Measurements from ENCODE around the gene TRMT10C. TPM values are rescaled to one million over a fixed set of nuclear protein-coding genes. Genes with fewer than 3 reads are reported as not detected.
"Not testable (repeated sequence)": the region's sequence is repeated elsewhere in the genome, so short reads cannot be mapped to it uniquely, and the experiment has no call there.

Gene TRMT10C
- total RNA-seq, 2 donors from 2014 or later: 29.7 to 43.5 TPM

GRCh38 chr3:101532783-101533602 lies 28.7 kb upstream of the TRMT10C start:
- H3K4me3 Mint-ChIP-seq: no peak overlapping the region
- no peak for ATAC-seq
- peaks cover 4 to 11% of the 10 kb centered on the region in 2 donors for H3K27me3 Mint-ChIP-seq
- H3K9me3 Mint-ChIP-seq: no peaks in the 10 kb centered on the region
- H3K27ac Mint-ChIP-seq: no peak overlapping the region
- DNase-seq (ENCODE audit: low spot score): no peak
- peaks cover 6 to 21% of the 10 kb centered on the region in 2 donors for H3K4me1 Mint-ChIP-seq (ENCODE audit: low read depth in 2 of 2)
- no peaks in the 10 kb centered on the region for H3K36me3 Mint-ChIP-seq

DNA sequence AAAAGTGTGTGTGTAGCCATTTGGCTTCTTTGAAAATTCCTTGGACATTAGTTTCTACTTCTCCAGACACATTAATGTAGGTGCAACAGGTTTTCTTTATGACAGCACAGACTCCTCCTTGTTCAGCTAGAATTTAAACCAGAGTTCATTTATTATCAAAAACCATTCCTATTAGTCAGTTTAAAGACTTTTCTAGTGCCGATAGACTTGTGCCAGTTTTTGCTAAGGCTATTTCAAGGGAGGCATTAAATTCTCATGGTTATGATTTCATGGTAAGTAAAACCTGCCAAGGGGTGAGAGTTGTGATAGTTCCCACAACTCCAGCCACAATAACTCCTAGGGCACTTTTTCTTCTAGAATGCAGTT lies 28.1 kb upstream of the TRMT10C start:
- peaks cover 8 to 16% of the 10 kb centered on the region in 2 donors for H3K27me3 Mint-ChIP-seq
- no peak overlapping the region for H3K4me3 Mint-ChIP-seq
- H3K36me3 Mint-ChIP-seq: no peaks in the 10 kb centered on the region
- DNase-seq (ENCODE audit: low spot score): no peak
- H3K4me1 Mint-ChIP-seq (ENCODE audit: low read depth in 2 of 2): peaks cover 6 to 21% of the 10 kb centered on the region in 2 donors
- ATAC-seq: no peak
- no peaks in the 10 kb centered on the region for H3K9me3 Mint-ChIP-seq
- H3K27ac Mint-ChIP-seq: no peak overlapping the region

DNA sequence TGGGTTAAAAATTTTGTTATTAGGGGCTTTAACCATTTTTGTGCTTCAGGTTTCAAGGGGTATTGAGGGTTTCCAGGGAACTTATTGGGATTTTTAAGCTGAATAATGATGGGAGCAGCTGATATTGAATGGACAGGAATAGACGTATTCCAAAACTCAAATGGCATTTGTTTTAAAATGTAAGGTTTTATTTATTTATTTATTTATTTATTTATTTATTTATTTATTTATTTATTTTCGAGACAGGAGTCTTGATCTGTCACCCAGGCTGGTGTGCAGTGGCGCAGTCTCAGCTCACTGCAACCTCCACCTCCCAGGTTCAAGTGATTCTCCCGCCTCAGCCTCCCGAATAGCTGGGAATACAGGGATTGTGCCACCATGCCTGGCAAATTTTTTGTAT lies 26.4 kb upstream of the TRMT10C start:
- H3K27me3 Mint-ChIP-seq: peaks cover 16 to 25% of the 10 kb centered on the region in 2 donors
- no peak for DNase-seq (ENCODE audit: low spot score)
- H3K9me3 Mint-ChIP-seq: no peaks in the 10 kb centered on the region
- H3K4me3 Mint-ChIP-seq: no peak overlapping the region
- no peak for ATAC-seq
- no peak overlapping the region for H3K27ac Mint-ChIP-seq
- peaks cover 6 to 21% of the 10 kb centered on the region in 2 donors for H3K4me1 Mint-ChIP-seq (ENCODE audit: low read depth in 2 of 2)
- H3K36me3 Mint-ChIP-seq: no peaks in the 10 kb centered on the region

DNA sequence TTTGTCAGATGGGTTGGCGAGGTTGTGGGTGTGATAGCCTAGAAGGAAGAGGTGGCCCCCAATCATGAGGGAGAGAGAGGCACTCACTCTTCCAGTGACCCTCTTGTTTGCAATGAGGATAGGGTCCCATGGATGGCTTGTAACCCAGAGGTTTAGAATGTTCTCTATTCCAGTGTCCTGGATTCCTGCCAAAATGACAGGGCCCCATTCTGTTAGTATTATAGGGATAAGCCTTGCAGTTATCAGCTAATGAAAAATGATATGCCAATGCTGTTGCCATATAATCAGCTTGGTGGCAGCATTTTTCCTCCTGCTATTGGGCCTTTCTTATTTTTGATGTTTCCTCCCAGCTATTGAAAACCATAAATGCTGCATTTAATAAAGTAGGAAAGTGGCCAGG lies 25.4 kb upstream of the TRMT10C start:
- no peaks in the 10 kb centered on the region for H3K9me3 Mint-ChIP-seq
- ATAC-seq (no peak), DNase-seq (ENCODE audit: low spot score) (no peak)
- H3K27ac Mint-ChIP-seq: no peak overlapping the region
- H3K27me3 Mint-ChIP-seq: peaks cover 16 to 25% of the 10 kb centered on the region in 2 donors
- H3K4me1 Mint-ChIP-seq (ENCODE audit: low read depth in 2 of 2): peaks cover 4 to 12% of the 10 kb centered on the region in 2 donors
- no peak overlapping the region for H3K4me3 Mint-ChIP-seq
- H3K36me3 Mint-ChIP-seq: no peaks in the 10 kb centered on the region

GRCh38 chr3:101536955-101537354 lies 24.7 kb upstream of the TRMT10C start:
- DNase-seq (ENCODE audit: low spot score); ATAC-seq; H3K4me3 Mint-ChIP-seq; H3K9me3 Mint-ChIP-seq; H3K4me1 Mint-ChIP-seq (ENCODE audit: low read depth in 2 of 2); H3K36me3 Mint-ChIP-seq; H3K27ac Mint-ChIP-seq: not testable (repeated sequence)
- peaks cover 16 to 25% of the 10 kb centered on the region in 2 donors for H3K27me3 Mint-ChIP-seq

GRCh38 chr3:101542957-101543356 lies 18.7 kb upstream of the TRMT10C start:
- H3K9me3 Mint-ChIP-seq: no peaks in the 10 kb centered on the region
- peaks cover 12 to 14% of the 10 kb centered on the region in 2 donors for H3K27me3 Mint-ChIP-seq
- DNase-seq (ENCODE audit: low spot score) (no peak), ATAC-seq (peak; percentile 45 to 80)
- H3K36me3 Mint-ChIP-seq: no peaks in the 10 kb centered on the region
- peak overlapping the region; percentile 63 to 70 for H3K27ac Mint-ChIP-seq
- H3K4me3 Mint-ChIP-seq: peak overlapping the region; percentile 43
- H3K4me1 Mint-ChIP-seq (ENCODE audit: low read depth in 2 of 2): peaks cover 10 to 13% of the 10 kb centered on the region in 2 donors

GRCh38 chr3:101544161-101544850 lies 17.4 kb upstream of the TRMT10C start:
- ATAC-seq (no peak), DNase-seq (ENCODE audit: low spot score) (no peak)
- H3K4me1 Mint-ChIP-seq (ENCODE audit: low read depth in 2 of 2): peaks cover 10 to 13% of the 10 kb centered on the region in 2 donors
- H3K36me3 Mint-ChIP-seq: no peaks in the 10 kb centered on the region
- H3K27me3 Mint-ChIP-seq: peaks cover 7% of the 10 kb centered on the region in 2 donors
- H3K9me3 Mint-ChIP-seq: no peaks in the 10 kb centered on the region
- no peak overlapping the region for H3K4me3 Mint-ChIP-seq
- H3K27ac Mint-ChIP-seq: peak overlapping the region; percentile 19 to 38

- DNase-seq (ENCODE audit: low spot score): no peak
- no peak for ATAC-seq
- Mint-ChIP-seq H3K4me1 (ENCODE audit: low read depth in 2 of 2) (peaks cover 6 to 7% of the 10 kb centered on the region in 2 donors), H3K27ac (no peak overlapping the region), H3K36me3 (no peaks in the 10 kb centered on the region), H3K9me3 (no peaks in the 10 kb centered on the region), H3K4me3 (no peak overlapping the region), H3K27me3 (peaks cover 5% of the 10 kb centered on the region in 2 donors)
Observed at GRCh38 chr3:101548527-101549105, 13.1 kb upstream of the TRMT10C start.

DNA sequence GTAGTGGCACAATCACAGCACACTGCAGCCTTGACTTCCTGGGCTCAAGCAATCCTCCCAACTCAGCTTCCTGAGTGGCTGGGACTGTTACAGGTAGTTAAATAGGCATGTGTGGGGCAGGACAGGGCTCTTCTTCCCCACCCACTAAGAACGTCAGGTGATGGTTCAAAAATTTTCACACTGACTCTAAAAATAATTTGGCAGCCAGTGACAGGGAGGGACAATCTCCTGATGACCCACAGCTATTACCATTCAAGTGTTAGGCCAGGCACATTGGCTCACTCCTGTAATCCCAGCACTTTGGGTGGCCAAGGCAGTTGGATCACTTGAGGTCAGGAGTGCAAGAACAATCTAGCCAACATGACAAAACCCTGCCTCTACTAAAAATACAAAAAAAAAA lies 12.2 kb upstream of the TRMT10C start:
- Mint-ChIP-seq H3K9me3 (no peaks in the 10 kb centered on the region), H3K4me1 (ENCODE audit: low read depth in 2 of 2) (peaks cover 0 to under 1% of the 10 kb centered on the region in 2 donors), H3K27ac (no peak overlapping the region), H3K27me3 (peaks cover 5% of the 10 kb centered on the region in 2 donors), H3K4me3 (no peak overlapping the region), H3K36me3 (no peaks in the 10 kb centered on the region)
- DNase-seq (ENCODE audit: low spot score) (no peak), ATAC-seq (no peak)

DNA sequence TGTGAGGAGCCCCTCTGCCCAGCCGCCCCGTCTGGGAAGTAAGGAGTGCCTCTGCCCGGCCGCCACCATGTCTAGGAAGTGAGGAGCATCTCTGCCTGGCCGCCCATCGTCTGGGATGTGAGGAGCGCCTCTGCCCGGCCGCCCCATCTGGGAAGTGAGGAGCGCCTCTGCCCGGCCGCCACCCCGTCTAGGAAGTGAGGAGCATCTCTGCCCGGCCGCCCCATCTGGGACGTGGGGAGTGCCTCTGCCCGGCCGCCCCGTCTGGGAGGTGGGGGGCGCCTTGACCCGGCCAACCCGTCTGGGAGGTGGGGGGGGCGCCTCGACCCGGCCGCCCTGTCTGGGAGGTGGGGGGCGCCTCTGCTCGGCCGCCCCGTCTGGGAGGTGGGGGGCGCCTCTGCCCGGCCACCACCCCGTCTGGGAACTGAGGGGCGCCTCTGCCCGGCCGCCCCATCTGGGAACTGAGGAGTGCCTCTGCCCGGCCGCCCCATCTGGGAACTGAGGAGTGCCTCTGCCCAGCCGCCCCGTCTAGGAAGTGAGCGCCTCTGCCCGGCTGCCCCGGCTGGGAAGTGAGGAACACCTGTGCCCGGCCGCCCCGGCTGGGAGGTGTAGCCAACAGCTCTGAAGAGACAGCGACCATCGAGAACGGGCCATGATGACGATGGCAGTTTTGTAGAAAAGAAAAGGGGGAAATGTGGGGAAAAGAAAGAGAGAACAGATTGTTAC lies 10.1 kb upstream of the TRMT10C start:
- not testable (repeated sequence) for ATAC-seq; H3K4me1 Mint-ChIP-seq (ENCODE audit: low read depth in 2 of 2); H3K27ac Mint-ChIP-seq; H3K9me3 Mint-ChIP-seq; H3K36me3 Mint-ChIP-seq; H3K4me3 Mint-ChIP-seq; DNase-seq (ENCODE audit: low spot score)
- H3K27me3 Mint-ChIP-seq: peaks cover 7 to 10% of the 10 kb centered on the region in 2 donors

DNA sequence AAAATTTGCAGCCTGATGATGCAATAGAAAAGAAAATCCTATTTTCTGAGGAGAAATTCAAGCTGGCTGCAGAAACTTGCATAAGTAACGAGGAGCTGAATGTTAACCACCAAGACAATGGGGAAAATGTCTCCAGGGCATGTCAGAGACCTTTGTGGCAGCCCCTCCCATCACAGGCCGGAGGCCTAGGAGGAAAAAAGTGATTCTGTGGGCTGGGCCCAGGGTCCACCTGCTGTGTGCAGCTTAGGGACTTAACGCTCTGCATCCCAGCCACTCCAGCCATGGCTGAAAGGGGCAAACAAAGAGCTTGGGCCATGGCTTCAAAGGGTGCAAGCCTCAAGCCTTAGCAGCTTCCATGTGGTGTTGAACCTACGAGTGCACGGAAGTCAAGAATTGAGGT lies 8.3 kb upstream of the TRMT10C start:
- not testable (repeated sequence) for H3K4me1 Mint-ChIP-seq (ENCODE audit: low read depth in 2 of 2); H3K9me3 Mint-ChIP-seq; H3K4me3 Mint-ChIP-seq; DNase-seq (ENCODE audit: low spot score); ATAC-seq; H3K27ac Mint-ChIP-seq; H3K36me3 Mint-ChIP-seq
- peaks cover 13 to 14% of the 10 kb centered on the region in 2 donors for H3K27me3 Mint-ChIP-seq

- DNase-seq (ENCODE audit: low spot score) (no peak), ATAC-seq (no peak)
- no peak overlapping the region for H3K27ac Mint-ChIP-seq
- no peak overlapping the region for H3K4me3 Mint-ChIP-seq
- peaks cover 6 to 7% of the 10 kb centered on the region in 2 donors for H3K4me1 Mint-ChIP-seq (ENCODE audit: low read depth in 2 of 2)
- peaks cover 5% of the 10 kb centered on the region for H3K36me3 Mint-ChIP-seq
- peaks cover 18 to 20% of the 10 kb centered on the region in 2 donors for H3K27me3 Mint-ChIP-seq
- no peaks in the 10 kb centered on the region for H3K9me3 Mint-ChIP-seq
Observed at GRCh38 chr3:101556064-101556463, 5.6 kb upstream of the TRMT10C start.

GRCh38 chr3:101567528-101568317 lies 6.1 kb downstream of the TRMT10C start:
- H3K36me3 Mint-ChIP-seq: peaks cover 22% of the 10 kb centered on the region
- ATAC-seq (no peak), DNase-seq (ENCODE audit: low spot score) (no peak)

More at GRCh38 chr3:101567528-101568317, 6.1 kb downstream of the TRMT10C start:
- no peak overlapping the region for H3K4me3 Mint-ChIP-seq
- no peak overlapping the region for H3K27ac Mint-ChIP-seq
- no peaks in the 10 kb centered on the region for H3K9me3 Mint-ChIP-seq
- H3K4me1 Mint-ChIP-seq (ENCODE audit: low read depth in 2 of 2): peaks cover 13 to 19% of the 10 kb centered on the region in 2 donors
- peaks cover 0 to 3% of the 10 kb centered on the region in 2 donors for H3K27me3 Mint-ChIP-seq
